HG03457 (cell line): ENCODE measurements around the gene KBTBD3.
"Not testable (repeated sequence)": the region's sequence is repeated elsewhere in the genome, so short reads cannot be mapped to it uniquely, and the experiment has no call there.

Source experiments
- ATAC-seq: cut with Tn5 transposase; IDR thresholded peaks from one replicate; pipeline ENCODE4 v1.9.1; 2021; ENCODE audit warnings: moderate number of reproducible peaks; ENCODE audit not compliant: unreplicated experiment

Gene KBTBD3

DNA sequence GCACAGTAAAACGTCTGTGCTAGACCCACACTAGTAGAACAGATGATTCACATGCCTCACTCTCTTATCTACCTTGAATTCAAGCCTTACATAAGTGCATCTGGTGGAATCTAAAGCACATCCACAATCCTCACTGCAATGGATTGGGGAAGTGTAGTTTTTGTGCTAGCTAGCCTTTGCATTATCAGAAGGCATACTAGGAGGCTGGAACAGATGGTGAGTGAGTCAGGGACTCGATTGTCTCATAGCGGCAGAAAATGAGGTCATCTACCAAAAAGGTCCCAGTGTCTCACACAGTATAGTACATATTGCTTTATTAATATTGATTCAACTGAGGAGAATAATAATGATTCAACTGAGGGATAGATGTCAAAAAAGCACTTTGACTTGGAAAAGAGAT is 64.4 kb downstream of the KBTBD3 start:
- no peak for ATAC-seq

DNA sequence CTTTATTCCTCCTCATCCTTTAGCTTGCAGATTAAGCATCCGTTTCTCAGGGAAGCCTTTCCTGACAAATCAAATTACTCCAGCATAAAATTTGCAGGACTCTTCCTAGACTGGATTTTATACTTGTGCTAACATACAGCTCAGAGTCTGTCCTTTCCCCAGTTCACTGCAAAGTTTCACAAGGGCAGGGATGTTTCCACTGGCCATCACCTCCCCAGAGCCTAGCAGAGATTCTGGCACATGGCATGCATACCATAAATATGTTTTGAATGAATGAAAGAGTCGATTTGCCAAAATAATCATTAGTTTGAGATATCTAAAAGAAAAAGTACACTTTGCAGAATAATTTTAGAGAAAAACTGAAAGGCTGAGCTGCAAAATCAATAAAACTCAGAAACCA is 65.7 kb downstream of the KBTBD3 start:
- ATAC-seq, result no peak

DNA sequence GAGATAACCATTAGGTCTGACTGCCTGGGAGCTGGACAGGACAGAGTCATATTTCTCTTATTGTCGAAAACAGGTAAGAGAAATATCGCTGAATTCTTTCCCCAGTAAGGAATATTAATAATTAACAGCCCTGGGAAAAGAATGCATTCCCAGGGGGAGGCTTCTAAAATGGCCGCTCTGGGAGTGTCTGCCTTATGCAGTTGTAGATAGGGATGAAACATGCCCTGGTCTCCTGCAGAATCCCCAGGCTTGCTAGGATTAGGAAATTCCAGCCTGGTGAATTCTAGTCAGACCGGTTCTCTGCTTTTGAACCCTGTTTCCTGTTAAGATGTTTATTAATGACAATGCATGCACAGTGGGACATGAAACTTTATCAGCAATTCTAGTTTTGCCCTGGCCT is 74.1 kb downstream of the KBTBD3 start:
- not testable (repeated sequence) for ATAC-seq

DNA sequence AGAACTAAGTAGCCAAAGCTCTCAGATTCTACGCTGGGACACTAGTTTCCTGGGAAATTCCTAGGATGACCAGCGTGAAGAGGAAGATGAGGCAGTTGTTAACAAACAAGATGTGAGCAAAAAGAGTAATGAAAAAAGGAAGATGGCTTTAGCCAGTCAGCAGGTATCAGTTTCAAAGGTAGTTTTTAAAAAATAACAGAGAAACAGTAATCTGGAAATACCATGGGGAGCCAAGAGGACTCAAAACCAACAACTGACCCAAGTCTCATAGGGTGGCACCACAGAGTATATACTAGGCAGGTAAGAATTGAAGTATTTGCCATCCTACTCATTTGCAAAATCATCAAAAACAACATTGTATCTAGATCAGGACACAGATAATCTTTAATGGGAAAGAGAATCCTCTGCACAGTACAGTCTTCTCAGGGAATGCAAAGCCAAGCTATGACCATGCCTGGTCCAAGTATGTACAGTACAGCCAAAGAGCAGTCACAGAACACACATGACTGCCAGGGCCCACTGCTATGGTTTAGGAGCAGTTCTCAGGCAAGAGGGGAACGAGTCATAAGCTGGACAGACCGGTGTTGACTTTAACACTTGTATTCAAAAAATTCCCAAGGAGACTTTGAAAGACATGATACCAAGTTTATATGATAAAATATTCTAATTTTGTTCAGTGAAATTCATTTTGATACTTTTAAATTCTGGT is 75.7 kb downstream of the KBTBD3 start:
- ATAC-seq, result no peak
